Gastroesophageal sphincter (tissue), 4 donors: ENCODE data around the gene FN1. TPM values are rescaled to one million over a fixed set of nuclear protein-coding genes. Genes with fewer than 3 reads are reported as not detected.
"Not testable (repeated sequence)": the region's sequence is repeated elsewhere in the genome, so short reads cannot be mapped to it uniquely, and the experiment has no call there.

Experiments
- ATAC-seq: fragments of 150-250 bp; one replicate; pipeline ENCODE4 v1.9.1; 2016; ENCODE audit warnings: mild to moderate bottlenecking, moderate library complexity
- H3K27ac ChIP-seq, 4 donors: fragments of 200-600 bp; sonication (generic) in 3 of 4; 1 replicate in 3 of 4; 2 replicates in 1 of 4; pipeline ENCODE4 v1.5.1; 2016 to 2019
- H3K27me3 ChIP-seq: fragments of 200-600 bp; sonication (generic); one replicate; pipeline ENCODE4 v1.5.1; 2019
- H3K36me3 ChIP-seq, 2 donors: fragments of 200-600 bp; sonication (generic); one replicate each; pipeline ENCODE4 v1.5.1; 2019; ENCODE audit warnings: control low read depth in 1 of 2
- H3K4me1 ChIP-seq, 3 donors: fragments of 200-600 bp; sonication (generic); 1 replicate in 2 of 3; 2 replicates in 1 of 3; pipeline ENCODE4 v1.5.1; 2016 to 2019; ENCODE audit warnings: control low read depth in 2 of 3
- H3K4me3 ChIP-seq, 2 donors: fragments of 200-600 bp; sonication (generic); one replicate each; pipeline ENCODE4 v1.5.1; 2019; ENCODE audit warnings: mild to moderate bottlenecking in 1 of 2, moderate library complexity in 1 of 2
- H3K9me3 ChIP-seq, 3 donors: fragments of 200-600 bp; sonication (generic); one replicate each; pipeline ENCODE4 v1.5.1; 2017 to 2019; ENCODE audit warnings: control low read depth in 2 of 3
- CTCF ChIP-seq, 4 experiments: fragments of 200-600 bp in 2 of 4; fragments of 450-650 bp in 2 of 4; sonication (generic) in 1 of 4; IDR thresholded peaks; one replicate each; pipeline ENCODE4 v1.5.1; 2017 to 2019; ENCODE audit warnings: antibody characterized with exemption in 4 of 4, mild to moderate bottlenecking in 2 of 4, moderate library complexity in 2 of 4
- EP300 ChIP-seq: sonication (generic); formaldehyde crosslinking; IDR thresholded peaks from one replicate; pipeline ENCODE4 v1.6.1; 2017; ENCODE audit warnings: antibody characterized with exemption, mild to moderate bottlenecking
- POLR2A ChIP-seq, 2 donors: fragments of 450-650 bp; IDR thresholded peaks; one replicate each; pipeline ENCODE4 v1.6.1; 2017; ENCODE audit warnings: antibody characterized with exemption in 2 of 2, mild to moderate bottlenecking in 2 of 2, moderate library complexity in 1 of 2
- POLR2AphosphoS5 ChIP-seq: sonication (generic); formaldehyde crosslinking; IDR thresholded peaks from one replicate; pipeline ENCODE4 v1.6.1; 2017; ENCODE audit warnings: antibody characterized with exemption
- WGBS, 2 donors: methylation state at CpG; one replicate each; pipeline ENCODE4 v1.1.5; 2018; ENCODE audit warnings: low coverage in 1 of 2; 5-methylcytosine and 5-hydroxymethylcytosine counted together
- total RNA-seq, 4 donors: library from RNA; depleted of rRNA; stranded (reverse); fragments of >200 nt; gene quantifications; one replicate each; pipeline ENCODE4 v1.1.0, GENCODE V29; 2016

FN1 gene
- total RNA-seq, 4 donors from 2014 or later: 1,699 to 4,986 (median 1,920) TPM

GRCh38 chr2:215414674-215415073, 21.2 kb downstream of the FN1 start:
- Histone ChIP-seq H3K9me3 (no peaks in the 10 kb centered on the region), H3K27ac (peak overlapping the region; percentile 25 to 76 (median 58)), H3K36me3 (peaks cover 3 to 79% of the 10 kb centered on the region in 2 donors), H3K4me1 (peaks cover 0 to 72% (median 26%) of the 10 kb centered on the region in 3 donors), H3K4me3 (no peak overlapping the region), H3K27me3 (no peaks in the 10 kb centered on the region)
- no peak for TF ChIP-seq EP300
- no peak for TF ChIP-seq POLR2A (IDR thresholded peaks at IDR 0.05)
- TF ChIP-seq POLR2AphosphoS5: no peak
- TF ChIP-seq CTCF (IDR thresholded peaks at IDR 0.05): no peak
- WGBS, 2 donors: 47 to 50% methylated on average over 3 of the region's 3 CpGs
- no peak for ATAC-seq

- 64 to 95% methylated on average over 1 of the region's 1 CpG for WGBS, 2 donors
Measured at GRCh38 chr2:215413974-215414373, 21.9 kb downstream of the FN1 start.

GRCh38 chr2:215413484-215413777, 22.4 kb downstream of the FN1 start:
- WGBS, 2 donors: 100% methylated on average over 1 of the region's 1 CpG
- peaks cover 0 to 79% of the 10 kb centered on the region in 2 donors for H3K36me3 ChIP-seq
- peaks cover 0 to 60% (median 19%) of the 10 kb centered on the region in 3 donors for H3K4me1 ChIP-seq
- no peaks in the 10 kb centered on the region for H3K9me3 ChIP-seq
- ATAC-seq: no peak
- TF ChIP-seq POLR2A (IDR thresholded peaks at IDR 0.05) (no peak), POLR2AphosphoS5 (no peak), CTCF (IDR thresholded peaks at IDR 0.05) (no peak), EP300 (no peak)
- no peaks in the 10 kb centered on the region for H3K27me3 ChIP-seq
- H3K4me3 ChIP-seq: no peak overlapping the region
- H3K27ac ChIP-seq: peak overlapping the region in 3 of 4 donors; percentile 20 to 76 (median 70)

More at GRCh38 chr2:215413974-215414373, 21.9 kb downstream of the FN1 start:
- TF ChIP-seq CTCF (IDR thresholded peaks at IDR 0.05): no peak
- peaks cover under 1 to 79% of the 10 kb centered on the region in 2 donors for H3K36me3 ChIP-seq
- H3K27ac ChIP-seq: peak overlapping the region in 2 of 4 donors; percentile 70 to 76
- no peak overlapping the region for H3K4me3 ChIP-seq
- ATAC-seq: no peak
- no peaks in the 10 kb centered on the region for H3K9me3 ChIP-seq
- H3K27me3 ChIP-seq: no peaks in the 10 kb centered on the region
- peaks cover 0 to 65% (median 23%) of the 10 kb centered on the region in 3 donors for H3K4me1 ChIP-seq

GRCh38 chr2:215411941-215412743, 23.7 kb downstream of the FN1 start:
- H3K36me3 ChIP-seq: peaks cover under 1 to 80% of the 10 kb centered on the region in 2 donors
- H3K27ac ChIP-seq: peak overlapping the region; percentile 67 to 80 (median 72)
- no peaks in the 10 kb centered on the region for H3K9me3 ChIP-seq
- no peaks in the 10 kb centered on the region for H3K27me3 ChIP-seq
- no peak overlapping the region for H3K4me3 ChIP-seq
- no peak for ATAC-seq
- WGBS, 2 donors: 78 to 92% methylated on average over 3 to 9 of the region's 9 CpGs
- no peak for TF ChIP-seq POLR2AphosphoS5
- TF ChIP-seq CTCF (IDR thresholded peaks at IDR 0.05): no peak
- TF ChIP-seq POLR2A (IDR thresholded peaks at IDR 0.05): no peak
- no peak for TF ChIP-seq EP300
- H3K4me1 ChIP-seq: peaks cover 0 to 47% (median 13%) of the 10 kb centered on the region in 3 donors

- Histone ChIP-seq H3K4me3 (no peak overlapping the region), H3K36me3 (peaks cover 4 to 83% of the 10 kb centered on the region in 2 donors), H3K27ac (peak overlapping the region; percentile 73 to 80 (median 76)), H3K4me1 (peaks cover 0 to 38% (median 13%) of the 10 kb centered on the region in 3 donors), H3K27me3 (no peaks in the 10 kb centered on the region), H3K9me3 (no peaks in the 10 kb centered on the region)
- TF ChIP-seq POLR2AphosphoS5 (peak; percentile 77), POLR2A (IDR thresholded peaks at IDR 0.05) (no peak)
- 0 to 6% methylated on average over 1 of the region's 1 CpG for WGBS, 2 donors
- peak; percentile 88 for ATAC-seq
Measured at GRCh38 chr2:215410932-215411285, 25.0 kb downstream of the FN1 start.

- not testable (repeated sequence) for H3K9me3 ChIP-seq, H3K27me3 ChIP-seq, ATAC-seq, H3K4me3 ChIP-seq
- WGBS, 2 donors: 64 to 76% methylated on average over 5 to 13 of the region's 13 CpGs
- Histone ChIP-seq H3K4me1 (peaks cover 0 to 39% (median 13%) of the 10 kb centered on the region in 3 donors), H3K36me3 (peaks cover 4 to 88% of the 10 kb centered on the region in 2 donors), H3K27ac (peak overlapping the region; percentile 73 to 80 (median 76))
Measured at GRCh38 chr2:215410181-215410931, 25.5 kb downstream of the FN1 start.
